GM12892 (cell line): ENCODE data around the gene SCAMP3.
"Not testable (repeated sequence)": the region's sequence is repeated elsewhere in the genome, so short reads cannot be mapped to it uniquely, and the experiment has no call there.

ENCODE experiments used
- DNase-seq: peaks from one replicate; pipeline ENCODE4 v3.0.0; 2011; ENCODE audit not compliant: insufficient read length
- FAIRE-seq: peaks from 2 replicates; lab custom pipeline; 2011; peaks lifted over from hg19 to GRCh38; lab: Jason Lieb, UNC
- POLR2A ChIP-seq: IDR thresholded peaks from 2 replicates; pipeline ENCODE4 v1.6.1; 2011; ENCODE audit warnings: low read depth, low read length, control low read depth
- POLR2AphosphoS5 ChIP-seq: IDR thresholded peaks from 2 replicates; pipeline ENCODE4 v1.6.1; 2011; ENCODE audit warnings: low read depth, low read length, control low read depth
- TAF1 ChIP-seq: IDR thresholded peaks from 2 replicates; pipeline ENCODE4 v1.6.1; 2011; ENCODE audit warnings: low read depth, mild to moderate bottlenecking, control low read depth, low read length, borderline replicate concordance

SCAMP3 gene

DNA sequence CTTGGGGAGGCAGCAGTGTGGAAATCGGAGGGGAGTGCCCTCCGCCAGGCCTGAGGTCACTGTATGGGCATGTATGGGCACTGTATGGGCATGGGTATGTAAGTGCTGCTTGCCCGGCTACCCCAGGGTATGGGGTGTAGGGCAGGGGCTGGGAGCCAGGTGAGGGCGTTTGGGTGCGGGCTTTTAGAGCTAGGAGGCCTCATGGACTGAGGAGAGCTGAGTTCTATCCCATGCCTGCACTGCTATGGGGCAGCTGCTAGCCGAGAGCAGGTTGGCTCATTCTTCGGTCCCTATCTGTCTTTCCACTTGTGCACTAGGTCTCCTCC lies 33.7 kb upstream of the SCAMP3 start:
- no peak for TF ChIP-seq TAF1
- TF ChIP-seq POLR2AphosphoS5 = no peak
- TF ChIP-seq POLR2A = no peak
- DNase-seq (no peak), FAIRE-seq (no peak)

- FAIRE-seq (no peak), DNase-seq (no peak)
- no peak for TF ChIP-seq TAF1
- no peak for TF ChIP-seq POLR2A
- no peak for TF ChIP-seq POLR2AphosphoS5
Measured at GRCh38 chr1:155295183-155295941, 33.2 kb upstream of the SCAMP3 start.

GRCh38 chr1:155294520-155295182 lies 32.5 kb upstream of the SCAMP3 start:
- TF ChIP-seq POLR2A = no peak
- TF ChIP-seq TAF1 = no peak
- no peak for TF ChIP-seq POLR2AphosphoS5
- no peak for FAIRE-seq
- DNase-seq = no peak

DNA sequence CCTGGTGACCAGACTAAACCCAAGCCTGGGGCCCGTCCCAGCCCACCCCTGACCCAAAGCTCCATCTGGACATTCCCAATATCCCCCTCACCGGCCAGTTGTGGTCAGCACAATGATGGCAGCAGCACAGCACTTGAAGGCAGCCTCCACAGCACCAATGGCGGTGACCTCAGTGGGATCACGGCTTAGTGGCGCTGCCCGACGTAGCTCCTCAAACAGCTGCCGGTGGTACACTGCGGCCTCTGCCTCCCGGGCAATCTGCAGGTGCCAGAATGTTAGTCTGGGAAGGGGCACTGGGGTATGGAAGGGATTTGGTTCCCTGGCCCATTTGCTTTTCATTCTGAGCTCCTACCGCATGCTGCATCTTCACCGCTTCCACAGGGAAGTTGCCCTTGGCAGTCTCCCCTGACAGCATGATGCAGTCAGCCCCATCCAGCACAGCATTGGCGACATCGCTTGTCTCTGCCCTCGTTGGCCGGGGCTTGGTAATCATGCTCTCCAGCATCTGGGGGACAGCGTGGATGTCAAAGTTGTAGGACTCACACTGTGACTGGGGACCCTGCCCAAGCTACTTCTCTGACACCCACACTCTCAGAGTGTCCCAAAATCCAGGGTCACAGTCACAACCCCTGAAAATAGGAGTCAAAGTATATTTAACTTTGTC lies 31.1 kb upstream of the SCAMP3 start:
- no peak for TF ChIP-seq POLR2A
- DNase-seq (no peak), FAIRE-seq (no peak)

- not testable (repeated sequence) for DNase-seq, FAIRE-seq
Measured at GRCh38 chr1:155291006-155291405, 28.8 kb upstream of the SCAMP3 start.

DNA sequence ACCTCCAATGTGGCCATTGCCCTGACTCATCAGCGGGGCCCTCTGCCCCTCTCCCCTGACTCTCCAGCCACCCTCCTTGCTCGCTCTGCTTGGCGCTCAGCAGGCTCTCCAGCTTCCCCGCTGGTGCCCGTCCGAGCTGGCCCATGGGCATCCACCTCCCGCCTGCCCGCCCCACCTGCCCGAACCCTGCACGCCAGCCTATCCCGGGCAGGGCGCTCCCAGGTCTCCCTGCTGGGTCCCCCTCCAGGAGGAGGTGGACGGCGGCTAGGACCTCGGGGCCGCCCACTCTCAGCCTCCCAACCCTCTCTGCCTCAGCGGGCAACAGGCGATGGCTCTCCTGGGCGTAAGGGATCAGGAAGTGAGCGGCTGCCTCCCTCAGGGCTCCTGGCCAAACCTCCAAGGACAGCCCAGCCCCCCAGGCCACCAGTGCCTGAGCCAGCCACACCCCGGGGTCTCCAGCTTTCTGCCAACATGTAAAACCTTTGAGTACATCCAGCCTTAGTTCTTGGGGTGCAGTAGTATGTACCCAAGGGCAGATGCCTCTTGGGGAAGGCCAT lies 25.9 kb upstream of the SCAMP3 start:
- TF ChIP-seq POLR2AphosphoS5 = no peak
- TF ChIP-seq POLR2A = no peak
- TF ChIP-seq TAF1 = no peak
- no peak for DNase-seq
- FAIRE-seq = no peak

DNA sequence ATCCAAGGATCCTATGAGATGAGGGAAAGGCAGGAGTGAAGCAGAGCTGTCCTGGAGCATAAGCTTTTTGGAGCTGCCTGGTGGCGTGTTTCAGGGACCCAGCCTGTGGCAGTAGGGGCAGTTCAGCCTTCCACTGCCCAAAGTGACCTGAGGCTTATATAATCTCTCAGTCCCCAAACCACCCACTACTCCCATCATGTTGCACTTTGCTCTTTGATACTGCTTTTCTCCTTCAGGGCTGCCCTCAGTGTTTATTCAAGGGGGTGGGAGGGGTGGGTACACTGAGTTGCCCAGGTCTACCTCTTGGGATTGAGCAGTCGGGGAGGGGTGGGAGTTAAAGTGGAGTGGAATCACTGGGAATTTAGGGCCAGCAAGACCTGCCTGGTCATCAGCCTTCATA lies 24.4 kb upstream of the SCAMP3 start:
- no peak for FAIRE-seq
- no peak for DNase-seq
- no peak for TF ChIP-seq POLR2AphosphoS5
- no peak for TF ChIP-seq POLR2A
- TF ChIP-seq TAF1 = no peak

GRCh38 chr1:155285631-155286044 lies 23.5 kb upstream of the SCAMP3 start:
- DNase-seq (no peak), FAIRE-seq (no peak)
- TF ChIP-seq TAF1 (no peak), POLR2A (no peak), POLR2AphosphoS5 (no peak)

GRCh38 chr1:155285063-155285462 lies 22.9 kb upstream of the SCAMP3 start:
- TF ChIP-seq POLR2A = no peak
- TF ChIP-seq TAF1 = no peak
- FAIRE-seq (no peak), DNase-seq (no peak)

DNA sequence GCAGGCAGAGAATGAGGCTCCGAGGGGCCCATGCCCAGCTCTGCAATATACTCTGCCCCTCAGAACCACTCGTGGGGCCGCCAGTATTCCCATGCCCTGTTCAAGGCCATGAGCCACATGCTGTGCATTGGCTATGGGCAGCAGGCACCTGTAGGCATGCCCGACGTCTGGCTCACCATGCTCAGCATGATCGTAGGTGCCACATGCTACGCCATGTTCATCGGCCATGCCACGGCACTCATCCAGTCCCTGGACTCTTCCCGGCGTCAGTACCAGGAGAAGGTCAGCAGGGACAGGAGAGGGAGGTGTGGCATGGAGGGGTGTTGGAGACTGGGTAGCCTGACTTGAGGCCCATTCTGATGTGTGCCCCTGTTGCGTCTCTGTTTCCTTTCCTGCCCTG lies 22.3 kb upstream of the SCAMP3 start:
- TF ChIP-seq POLR2AphosphoS5 (no peak), TAF1 (no peak), POLR2A (no peak)
- DNase-seq = no peak
- no peak for FAIRE-seq

- FAIRE-seq = no peak
- DNase-seq = no peak
- TF ChIP-seq TAF1 = no peak
- no peak for TF ChIP-seq POLR2A
- no peak for TF ChIP-seq POLR2AphosphoS5
Measured at GRCh38 chr1:155282488-155283091, 20.4 kb upstream of the SCAMP3 start.
